ENCODE data around the gene RSBN1.

RSBN1 gene

DNA sequence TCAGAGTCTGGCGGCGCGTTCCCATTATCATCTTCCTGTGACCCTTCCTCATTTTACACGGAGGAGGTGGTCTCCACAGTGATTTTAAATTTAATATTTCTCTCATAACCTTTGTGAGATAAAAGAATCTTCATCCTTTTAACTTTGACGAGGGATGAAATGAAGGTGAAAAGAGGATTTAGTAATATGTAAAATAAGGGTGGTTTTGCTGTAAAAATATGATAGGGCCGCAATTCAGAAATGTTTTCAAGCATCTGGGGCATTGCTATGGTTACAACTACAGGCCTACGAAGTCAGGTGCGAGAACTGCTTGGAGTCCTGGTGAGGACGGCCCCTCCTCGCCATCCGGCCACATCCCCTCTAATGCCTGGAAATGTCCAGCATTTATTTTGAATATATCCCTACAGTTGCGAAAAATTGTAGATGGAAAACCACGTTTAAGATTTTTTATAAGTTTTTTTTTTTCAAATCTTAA is 422 bp upstream of the RSBN1 start:
- DNase-seq (ENCODE audit: low read depth), result no peak

DNA sequence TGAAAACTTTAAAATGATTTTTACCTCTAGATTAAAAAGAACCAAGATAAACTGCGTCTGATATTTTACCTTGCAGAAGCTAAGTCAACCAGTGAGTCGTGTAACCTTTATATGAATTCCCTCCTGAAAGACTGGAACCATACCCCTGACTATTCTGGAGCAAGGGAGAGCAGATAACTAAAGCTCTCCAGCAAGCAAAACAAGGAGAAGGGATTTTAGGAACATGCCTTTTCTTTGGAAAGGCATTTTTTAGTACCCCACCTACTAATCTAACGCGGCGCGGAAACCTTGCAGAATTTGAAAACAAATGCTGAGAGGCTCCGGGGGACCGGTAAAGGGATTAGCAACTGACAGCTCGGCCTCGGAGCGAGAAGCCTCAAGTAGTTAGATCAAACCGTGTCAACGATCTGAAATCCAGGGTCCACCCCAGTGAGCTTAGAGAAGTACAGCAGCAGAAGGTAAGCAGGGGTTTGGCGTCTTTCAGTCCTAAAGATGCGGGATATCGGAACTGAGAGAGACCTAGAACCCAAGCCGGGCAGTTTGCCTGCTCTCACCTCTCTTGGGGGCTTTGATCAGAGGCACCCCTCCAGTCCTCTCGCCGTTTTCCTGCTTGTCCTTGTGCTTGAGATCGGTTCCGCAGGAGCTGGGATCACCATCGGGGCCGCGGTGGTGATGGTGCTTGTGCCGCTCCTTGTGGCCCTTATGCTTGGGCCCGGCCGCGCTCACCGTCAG is 954 bp downstream of the RSBN1 start:
- peak; percentile 10 for DNase-seq (ENCODE audit: low read depth)

- DNase-seq (ENCODE audit: low read depth), result no peak
Observed at GRCh38 chr1:113809670-113810602, 2.3 kb downstream of the RSBN1 start.

GRCh38 chr1:113808450-113809195 is 3.7 kb downstream of the RSBN1 start:
- DNase-seq (ENCODE audit: low read depth), result no peak

DNA sequence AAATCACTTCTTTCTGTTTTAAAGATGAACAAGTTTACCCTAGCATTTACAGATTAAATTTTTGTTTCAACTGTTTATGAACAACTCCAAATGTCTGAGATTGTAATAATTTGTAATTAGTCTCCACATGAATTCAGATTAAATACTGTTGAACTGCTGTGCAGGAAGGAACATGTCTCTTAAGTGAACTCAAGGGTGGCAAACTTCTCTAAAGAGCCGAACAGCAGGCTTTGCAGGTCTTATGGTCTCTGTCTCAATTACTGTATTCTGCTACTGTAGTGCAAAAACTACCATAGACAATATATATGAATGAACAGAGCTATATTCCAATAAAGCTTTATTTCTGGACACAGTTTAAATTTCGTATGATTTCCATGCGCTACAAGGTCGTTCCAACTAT is 6.6 kb downstream of the RSBN1 start:
- no peak for DNase-seq (ENCODE audit: low read depth)

DNA sequence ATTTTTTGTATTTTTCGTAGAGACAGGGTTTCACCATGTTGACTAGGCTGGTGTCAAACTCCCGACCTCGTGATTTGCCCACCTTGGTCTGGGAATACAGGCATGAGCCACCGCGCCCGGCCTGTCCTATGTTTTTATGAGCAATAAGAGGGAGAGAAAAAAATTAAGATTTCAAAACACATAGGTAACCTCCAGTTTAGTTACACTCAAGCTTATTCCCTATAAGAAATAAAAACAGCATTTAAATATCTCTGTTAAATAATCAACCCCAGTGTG is 7.1 kb downstream of the RSBN1 start:
- DNase-seq (ENCODE audit: low read depth), result no peak

- no peak for DNase-seq (ENCODE audit: low read depth)
Observed at GRCh38 chr1:113804421-113805255, 7.6 kb downstream of the RSBN1 start.

DNA sequence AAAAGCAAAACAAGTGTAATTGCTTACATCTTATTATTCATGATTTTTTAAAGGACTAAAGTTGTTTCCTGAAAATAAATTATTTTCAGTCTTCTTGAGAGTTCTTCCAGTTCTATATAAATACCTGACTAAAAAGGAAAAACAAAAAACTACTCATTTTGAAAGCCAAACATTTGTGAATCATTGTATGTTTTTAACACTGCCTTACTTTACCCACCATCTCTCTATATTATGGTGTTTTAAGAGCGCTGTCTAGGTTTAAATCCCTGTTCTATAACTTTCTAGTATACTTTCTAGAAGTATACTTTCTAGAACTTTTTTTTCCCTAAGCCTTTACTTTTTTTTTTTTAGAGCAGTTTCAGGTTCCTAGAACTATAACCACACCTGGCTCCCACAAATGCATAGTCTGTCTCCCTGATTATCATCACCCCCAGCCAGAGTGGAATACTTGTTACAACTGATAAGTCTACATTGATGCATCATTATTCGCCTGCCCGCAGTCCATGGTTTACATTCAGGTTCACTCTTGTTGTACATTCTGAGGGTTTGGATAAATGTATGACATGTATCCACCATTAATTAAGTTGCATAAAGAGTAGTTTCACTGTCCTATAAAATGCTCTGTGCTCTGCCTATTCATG is 9.8 kb downstream of the RSBN1 start:
- no peak for DNase-seq (ENCODE audit: low read depth)

DNA sequence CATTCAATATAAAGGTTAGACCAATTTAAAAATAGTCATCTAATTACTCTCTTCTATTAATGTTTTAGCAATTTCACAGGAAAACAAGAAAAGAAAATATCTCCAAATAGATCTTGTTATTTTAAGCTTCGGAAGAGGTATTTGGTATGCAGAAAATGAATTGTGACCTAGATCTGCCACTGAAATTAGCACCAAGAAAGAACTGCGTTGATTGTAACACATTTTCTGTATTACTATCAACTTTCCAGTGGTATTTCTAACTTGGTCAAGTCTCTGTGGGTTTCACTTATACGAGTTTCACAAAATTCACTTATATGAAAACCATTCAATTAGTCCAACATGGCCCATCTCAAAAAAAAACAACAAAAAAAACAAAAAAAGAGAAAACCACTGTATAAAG is 11.8 kb downstream of the RSBN1 start:
- DNase-seq (ENCODE audit: low read depth), result no peak

DNA sequence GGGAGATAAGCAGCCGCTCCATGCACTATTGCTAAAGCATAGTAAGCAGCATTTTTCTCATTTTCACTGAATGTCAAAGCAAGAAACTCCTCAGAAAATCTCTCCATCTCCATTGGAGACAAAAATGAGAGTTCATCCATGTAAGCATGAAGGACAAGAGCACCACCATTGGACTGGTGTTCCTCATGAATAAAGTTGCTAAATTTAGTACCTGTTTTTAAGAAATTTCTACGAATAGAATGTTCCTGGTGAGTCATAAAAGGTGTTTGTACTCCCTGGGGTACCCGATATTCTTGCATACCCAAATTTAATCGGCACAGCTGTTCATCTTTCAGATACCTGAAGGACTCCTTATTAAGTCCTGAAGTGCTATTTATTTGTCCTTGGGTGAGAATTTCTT is 14.8 kb downstream of the RSBN1 start:
- DNase-seq (ENCODE audit: low read depth), result no peak

- no peak for DNase-seq (ENCODE audit: low read depth)
Observed at GRCh38 chr1:113793878-113794834, 18.1 kb downstream of the RSBN1 start.

GRCh38 chr1:113792986-113793385 is 19.3 kb downstream of the RSBN1 start:
- DNase-seq (ENCODE audit: low read depth), result no peak

DNA sequence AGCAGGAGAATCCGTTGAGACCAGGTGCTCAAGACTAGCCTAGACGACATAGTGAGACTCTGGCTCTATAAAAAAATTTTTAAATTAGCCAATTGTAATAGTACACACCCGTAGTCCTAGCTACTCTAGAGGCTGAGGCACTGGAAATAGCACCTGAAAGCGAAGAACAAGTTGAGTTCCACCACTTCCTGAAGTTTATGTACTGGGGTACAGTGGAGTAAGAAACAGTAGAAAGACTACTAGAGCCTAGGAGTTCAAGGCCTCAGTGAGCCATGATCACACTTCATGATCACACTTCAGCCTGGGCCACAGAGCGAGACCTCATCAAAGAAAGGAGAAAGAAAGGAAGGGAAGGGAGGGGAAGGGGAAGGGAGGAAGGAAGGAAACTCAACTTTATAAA is 19.8 kb downstream of the RSBN1 start:
- DNase-seq (ENCODE audit: low read depth), result no peak

DNA sequence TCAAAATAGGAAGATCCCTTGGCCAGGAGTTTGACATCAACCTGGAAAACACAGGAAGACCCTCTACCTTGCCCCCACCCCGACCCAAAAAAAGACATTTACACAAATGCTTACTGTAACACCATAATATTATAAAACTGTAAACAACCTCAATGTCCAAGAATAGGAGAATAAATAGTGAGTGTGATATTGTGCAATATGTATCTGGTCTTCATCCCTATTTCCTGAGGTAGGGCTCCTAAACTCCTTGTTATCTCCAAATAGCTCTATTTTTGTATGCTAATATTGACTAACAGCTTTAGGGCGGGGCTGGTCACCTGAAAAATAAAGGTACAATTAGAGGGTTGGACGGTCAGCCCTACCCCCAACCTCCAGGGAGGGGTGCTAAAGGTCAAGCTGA is 23.5 kb downstream of the RSBN1 start:
- DNase-seq (ENCODE audit: low read depth), result no peak

DNA sequence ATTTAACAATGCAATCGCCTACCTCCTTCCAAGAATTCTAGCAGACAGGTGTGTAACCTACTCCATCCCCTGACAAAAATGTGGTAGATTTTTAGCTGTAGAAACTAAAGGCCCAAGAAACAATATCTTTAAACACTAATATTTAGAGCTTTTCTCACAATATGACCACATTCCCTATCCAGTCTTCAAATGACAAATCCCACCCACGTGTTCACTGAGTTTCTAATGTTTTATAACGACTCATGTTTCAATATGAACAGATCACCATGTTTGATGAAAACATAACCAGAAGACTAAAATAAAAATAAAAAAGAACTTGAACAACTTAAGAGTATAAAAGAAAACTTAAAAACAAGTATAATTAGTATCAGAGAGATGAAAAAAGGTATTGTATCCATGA is 24.6 kb downstream of the RSBN1 start:
- no peak for DNase-seq (ENCODE audit: low read depth)

DNA sequence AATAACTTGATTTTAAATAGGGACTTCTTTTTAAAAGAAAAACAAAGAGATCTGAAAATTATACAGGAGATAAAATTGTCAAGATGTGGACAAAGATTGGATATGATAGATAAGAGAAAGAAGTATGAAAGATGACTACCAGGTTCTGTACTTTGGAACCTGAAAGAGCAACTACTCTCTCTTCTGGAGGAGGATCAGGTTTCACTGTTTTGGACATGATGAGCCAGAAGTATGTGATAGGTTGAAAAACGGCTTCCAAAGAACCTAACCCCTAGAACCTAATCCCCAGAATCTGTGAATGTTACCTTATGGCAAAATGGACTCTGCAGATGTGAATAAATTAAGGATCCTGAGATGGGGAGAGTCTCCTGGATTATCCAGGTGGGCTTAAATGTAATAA is 26.2 kb downstream of the RSBN1 start:
- no peak for DNase-seq (ENCODE audit: low read depth)

DNA sequence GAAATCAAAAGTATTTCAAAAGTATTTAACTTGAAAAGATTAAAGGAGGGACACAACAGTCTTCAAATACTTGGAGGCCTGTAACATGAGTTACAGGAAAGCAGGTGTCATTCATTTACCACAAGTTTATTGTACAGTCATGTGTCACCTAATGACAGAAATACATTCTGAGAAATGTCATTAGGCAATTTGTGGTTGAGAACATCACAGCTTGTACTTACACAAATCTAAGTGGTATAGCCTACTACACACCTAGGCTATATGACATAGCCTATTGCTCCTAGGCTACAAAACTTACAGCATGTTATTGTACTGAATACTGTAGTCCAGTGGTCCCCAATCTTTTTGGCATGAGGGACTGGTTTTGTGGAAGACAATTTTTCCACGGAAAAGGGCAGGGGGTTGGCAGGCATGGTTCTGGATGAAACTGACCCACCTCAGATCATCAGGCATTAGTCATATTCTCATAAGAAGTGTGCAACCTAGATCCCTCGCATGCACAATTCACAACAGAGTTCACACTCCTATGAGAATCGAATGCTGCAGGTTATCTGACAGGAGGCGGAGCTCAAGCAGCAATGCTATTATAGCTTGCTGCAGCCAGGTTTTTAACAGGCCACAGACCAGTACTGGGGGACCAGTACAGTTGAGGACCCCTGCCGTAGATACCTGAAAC is 28.0 kb downstream of the RSBN1 start:
- no peak for DNase-seq (ENCODE audit: low read depth)

DNA sequence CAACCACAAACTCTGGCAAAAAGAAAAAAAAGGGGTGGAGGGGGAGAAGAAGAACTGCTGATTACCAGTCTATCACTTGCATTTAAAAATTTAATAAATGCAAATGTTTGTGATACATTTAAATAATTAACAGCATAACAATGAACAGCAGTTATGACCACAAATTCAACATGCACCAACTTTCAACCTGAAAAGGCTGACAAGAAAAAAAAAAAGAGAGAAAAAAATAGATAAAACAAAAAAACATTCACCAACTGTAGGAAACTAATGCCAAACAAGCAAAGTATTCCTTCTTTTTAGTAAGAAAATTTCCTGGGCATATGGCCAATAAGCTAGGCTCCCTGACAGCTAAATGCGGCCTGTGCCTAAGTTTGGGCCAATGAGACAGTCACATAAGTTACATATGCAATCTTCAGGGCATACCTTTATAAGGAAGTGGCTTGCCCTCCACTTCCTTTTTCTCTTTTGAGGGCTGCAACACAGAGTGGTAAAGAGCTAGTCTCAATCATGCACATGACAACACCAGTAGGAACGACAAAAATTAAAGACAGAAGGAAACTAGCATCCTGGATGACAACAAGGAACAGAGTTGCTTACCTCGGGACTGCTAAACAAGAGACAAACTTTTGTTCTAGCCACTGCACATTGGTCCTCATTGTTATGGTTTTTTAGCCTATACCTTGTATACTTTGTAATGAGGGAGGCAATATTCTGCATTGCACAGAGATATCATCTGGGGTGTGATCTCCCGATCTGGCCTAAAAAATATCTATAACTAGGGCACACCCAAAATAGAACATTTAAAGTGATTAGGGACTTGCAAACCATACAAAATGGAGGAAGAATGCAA is 28.8 kb downstream of the RSBN1 start:
- peak; percentile 15 for DNase-seq (ENCODE audit: low read depth)

DNA sequence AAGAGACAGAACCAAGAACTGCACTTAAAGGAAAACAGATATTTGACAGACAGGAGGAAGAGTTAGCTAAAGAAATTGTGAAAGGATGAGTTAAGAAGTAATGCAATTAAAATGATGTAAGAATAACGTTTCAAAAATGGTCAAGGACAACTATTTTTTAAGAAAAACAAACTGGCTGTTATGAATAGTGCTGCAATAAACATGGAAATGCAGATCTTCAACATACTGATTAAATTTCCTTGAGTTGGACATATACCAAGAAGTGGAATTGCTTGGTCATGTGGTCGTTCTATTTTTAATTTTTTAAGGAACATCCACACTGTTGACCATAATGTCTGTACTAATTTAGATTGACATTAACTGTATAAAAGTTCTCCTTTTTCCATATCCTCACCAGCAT is 29.9 kb downstream of the RSBN1 start:
- DNase-seq (ENCODE audit: low read depth), result no peak

All from activated T-helper 9 cell treated with anti-CD3 and anti-CD28 coated beads, Interleukin-2, amount 50 U/mL, for 16 hours (primary cell).